GM21737 (cell line): ENCODE measurements around the gene GARIN5A.
A peak's percentile ranks its signal among the peaks of the same experiment; 100 is the strongest.
"Not testable (repeated sequence)": the region's sequence is repeated elsewhere in the genome, so short reads cannot be mapped to it uniquely, and the experiment has no call there.

Experiments
- ATAC-seq: cut with Tn5 transposase; IDR thresholded peaks from one replicate; pipeline ENCODE4 v1.9.1; 2021; ENCODE audit warnings: mild to moderate bottlenecking, moderate library complexity; ENCODE audit not compliant: unreplicated experiment

GARIN5A gene

GRCh38 chr19:50465986-50466705, 10.5 kb downstream of the GARIN5A start:
- ATAC-seq = no peak

DNA sequence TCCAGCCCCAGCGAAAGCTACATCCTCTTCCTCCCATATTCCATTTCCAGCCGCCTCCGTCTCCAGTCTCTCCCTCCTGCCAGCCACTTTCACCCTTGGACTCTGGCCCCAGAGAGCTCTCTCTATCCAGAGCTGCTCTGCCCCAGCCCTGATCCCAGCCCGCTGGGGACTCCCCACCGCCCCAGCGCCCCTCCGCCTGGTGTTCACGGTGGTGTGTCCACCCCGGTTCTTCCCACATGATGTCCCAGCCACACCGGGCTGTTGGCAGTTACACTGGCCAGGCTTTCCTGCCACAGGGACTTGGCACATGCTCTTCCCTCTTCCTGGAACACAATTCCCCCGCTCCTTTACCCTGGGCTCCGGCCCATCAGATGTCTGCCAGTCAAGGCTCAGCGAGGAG, 11.6 kb downstream of the GARIN5A start:
- no peak for ATAC-seq

- ATAC-seq = no peak
Observed at GRCh38 chr19:50464348-50464747, 12.3 kb downstream of the GARIN5A start.

- no peak for ATAC-seq
Observed at GRCh38 chr19:50462970-50463369, 13.7 kb downstream of the GARIN5A start.

- no peak for ATAC-seq
Observed at GRCh38 chr19:50461066-50461875, 15.4 kb downstream of the GARIN5A start.

GRCh38 chr19:50460161-50460765, 16.4 kb downstream of the GARIN5A start:
- peak; percentile 56 for ATAC-seq

GRCh38 chr19:50459638-50460037, 17.0 kb downstream of the GARIN5A start:
- ATAC-seq = no peak

GRCh38 chr19:50459067-50459456, 17.6 kb downstream of the GARIN5A start:
- no peak for ATAC-seq

- no peak for ATAC-seq
Observed at GRCh38 chr19:50458396-50459066, 18.1 kb downstream of the GARIN5A start.

DNA sequence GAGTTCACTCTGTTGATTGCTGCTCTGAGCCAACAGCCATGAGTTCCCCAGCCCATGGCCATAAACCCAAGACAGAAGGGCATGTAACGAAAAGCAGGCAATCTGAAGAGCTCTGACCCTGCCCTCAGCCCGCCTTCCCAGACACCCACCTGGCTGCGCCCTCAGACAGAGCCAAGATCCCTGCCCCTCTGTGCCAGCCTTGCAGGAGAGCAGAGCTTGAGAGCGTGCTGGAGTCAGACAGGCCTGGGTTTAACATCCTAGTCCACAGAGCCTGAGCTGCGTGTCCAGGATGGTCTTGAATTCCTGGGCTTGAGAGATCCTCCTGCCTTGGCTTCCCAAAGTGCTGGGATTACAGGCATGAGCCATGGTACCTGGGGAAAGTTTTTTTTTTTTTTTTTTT, 19.3 kb downstream of the GARIN5A start:
- no peak for ATAC-seq

DNA sequence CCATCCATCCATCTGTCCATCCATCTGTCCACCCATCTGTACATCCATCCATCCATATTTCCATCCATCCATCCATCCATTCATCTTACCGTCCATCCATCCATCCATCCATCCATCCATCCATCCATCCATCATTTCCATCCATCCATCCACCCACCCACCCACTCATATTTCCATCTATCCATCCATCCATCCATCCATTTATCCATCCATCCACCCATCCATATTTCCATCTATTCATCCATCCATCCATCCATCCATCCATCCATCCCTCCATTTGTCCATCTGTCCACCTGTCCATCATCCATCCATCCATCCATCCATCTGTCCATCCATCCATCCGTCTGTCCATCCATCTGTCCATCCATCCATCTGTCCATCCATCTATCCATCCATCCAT, 20.7 kb downstream of the GARIN5A start:
- ATAC-seq = no peak

DNA sequence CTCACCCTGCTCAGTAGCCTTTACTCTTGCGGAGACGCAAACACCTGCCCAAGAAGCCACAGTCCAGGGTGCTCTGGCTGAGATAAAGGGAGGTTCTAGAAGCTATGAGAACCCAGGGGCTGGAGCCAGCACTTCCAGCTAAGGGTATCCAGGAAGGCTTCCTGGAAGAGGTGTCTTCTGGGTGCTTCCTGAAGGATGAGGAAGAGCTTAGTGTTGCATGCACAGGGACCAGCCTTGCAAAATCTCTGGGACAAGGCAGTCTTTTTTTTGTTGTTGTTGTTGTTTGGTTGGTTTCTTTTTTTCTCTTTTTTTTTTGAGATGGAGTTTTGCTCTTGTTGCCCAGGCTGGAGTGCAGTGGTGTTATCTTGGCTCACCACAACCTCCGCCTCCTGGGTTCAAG, 23.4 kb downstream of the GARIN5A start:
- no peak for ATAC-seq

- no peak for ATAC-seq
Observed at GRCh38 chr19:50451223-50451534, 25.5 kb downstream of the GARIN5A start.

DNA sequence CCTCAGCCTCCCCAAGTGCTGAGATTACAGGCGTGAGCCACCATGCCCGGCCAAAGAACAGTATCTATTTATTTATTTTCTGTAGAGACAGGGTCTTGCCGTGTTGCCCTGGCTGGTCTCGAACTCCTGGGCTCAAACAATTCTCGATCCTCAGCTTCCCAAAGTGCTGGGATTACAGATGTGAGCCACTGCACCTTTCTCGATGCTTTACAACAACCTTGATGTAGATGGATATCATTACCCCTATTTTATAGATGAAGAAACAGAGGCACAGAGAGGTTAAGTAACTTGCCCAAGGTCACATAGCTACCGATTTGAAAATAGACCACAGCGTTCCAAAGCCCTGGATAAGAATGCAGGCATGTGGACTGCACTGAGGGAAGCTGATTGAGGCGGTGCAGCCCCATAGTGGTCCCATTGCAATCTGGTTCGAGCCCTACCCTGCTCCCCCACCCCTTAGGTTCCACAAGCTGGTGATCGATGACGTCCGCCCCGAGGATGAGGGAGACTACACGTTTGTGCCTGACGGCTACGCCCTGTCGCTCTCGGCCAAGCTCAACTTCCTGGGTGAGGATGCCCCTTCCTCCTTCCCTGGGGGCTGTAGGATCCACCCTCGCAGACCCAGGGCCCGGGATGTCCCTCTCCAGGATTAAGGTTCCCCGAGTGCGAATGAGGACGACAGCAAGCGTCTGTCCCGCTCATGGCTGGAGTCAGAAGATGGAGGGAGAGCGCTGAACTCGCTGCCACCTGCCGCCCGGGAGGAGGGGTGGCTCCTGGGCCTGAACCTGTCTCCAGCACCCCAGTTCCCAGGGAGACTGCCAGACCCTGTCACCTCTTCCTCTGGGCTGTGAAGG, 26.1 kb downstream of the GARIN5A start:
- no peak for ATAC-seq

GRCh38 chr19:50449236-50449899, 27.3 kb downstream of the GARIN5A start:
- ATAC-seq = no peak

DNA sequence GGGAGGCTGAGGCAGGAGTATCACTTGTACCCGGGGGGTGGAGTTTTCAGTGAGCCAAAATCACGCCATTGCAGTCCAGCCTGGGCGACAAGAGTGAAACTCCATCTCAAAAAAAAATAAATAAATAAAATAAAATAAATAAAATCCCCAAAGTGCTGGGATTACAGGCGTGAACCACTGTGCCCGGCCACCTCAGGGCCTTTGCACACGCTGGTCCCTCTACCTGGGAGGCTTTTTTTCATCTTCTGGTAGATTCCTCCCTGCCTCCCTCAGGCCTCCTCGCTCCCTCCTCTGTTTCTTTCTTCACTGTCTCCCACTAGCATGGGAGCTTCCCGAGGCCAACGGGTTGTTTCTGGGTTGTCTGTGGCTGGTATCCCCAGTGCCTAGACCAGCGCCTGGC, 28.9 kb downstream of the GARIN5A start:
- no peak for ATAC-seq

- no peak for ATAC-seq
Observed at GRCh38 chr19:50447053-50447452, 29.6 kb downstream of the GARIN5A start.

DNA sequence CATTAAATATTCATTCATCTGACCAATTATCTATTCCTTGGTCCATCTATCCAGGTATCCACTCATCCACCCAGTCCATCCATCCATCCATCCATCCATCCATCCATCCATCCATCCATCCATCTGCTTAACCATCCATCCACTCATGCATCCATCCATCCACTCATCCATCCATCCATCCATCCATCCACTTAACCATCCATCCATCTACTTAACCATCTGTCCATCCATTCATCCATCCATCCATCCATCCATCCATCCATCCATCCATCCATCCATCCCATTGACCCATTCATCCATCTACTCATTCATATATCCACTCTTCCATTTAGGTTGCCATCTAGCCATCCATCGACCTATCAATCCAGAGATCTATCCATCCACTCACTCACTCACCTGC, 32.6 kb downstream of the GARIN5A start:
- no peak for ATAC-seq

- ATAC-seq = not testable (repeated sequence)
Observed at GRCh38 chr19:50439130-50439529, 37.5 kb downstream of the GARIN5A start.

DNA sequence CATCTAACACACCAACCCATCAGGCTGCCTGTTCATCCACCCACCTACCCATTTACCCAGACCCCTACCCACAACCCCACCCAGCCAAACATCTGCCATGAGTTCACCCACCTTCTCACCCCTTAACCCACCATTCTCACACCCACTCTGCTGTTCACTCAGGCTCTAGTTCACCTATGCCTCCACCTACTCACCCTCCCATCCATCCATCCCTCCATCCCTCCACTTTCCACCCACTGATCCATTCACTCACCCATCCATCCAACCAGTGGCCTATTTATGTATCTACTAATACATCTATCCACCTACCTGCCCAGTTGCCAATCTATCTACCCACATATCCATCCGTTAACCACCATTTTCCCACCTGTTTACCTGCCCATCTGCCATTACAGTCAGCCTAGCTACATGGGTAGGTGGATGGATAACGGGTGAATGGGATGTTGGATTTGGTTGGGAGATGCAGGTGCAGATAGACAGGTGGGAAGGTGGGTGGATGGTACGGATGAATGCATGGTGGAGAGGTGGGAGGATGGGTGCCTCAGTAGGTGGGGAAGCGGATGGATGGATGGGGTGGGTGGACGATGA, 38.7 kb downstream of the GARIN5A start:
- no peak for ATAC-seq
